NCI-H2196 treated with DMSO at 0.1 percent for 48 hours (cell line): ENCODE data around the gene KAT2A.

Experiments used
- DNase-seq: peaks from one replicate; lab custom pipeline; 2025; ENCODE audit not compliant: unreplicated experiment; lab: John Stamatoyannopoulos, UW

The KAT2A gene

GRCh38 chr17:42135664-42136653, 14.8 kb upstream of the KAT2A start:
- DNase-seq = peak; percentile 39

- no peak for DNase-seq
These were observed 14.0 kb upstream of the KAT2A start for GRCh38 chr17:42135151-42135550.

GRCh38 chr17:42133461-42134041, 12.4 kb upstream of the KAT2A start:
- peak; percentile 26 for DNase-seq

DNA sequence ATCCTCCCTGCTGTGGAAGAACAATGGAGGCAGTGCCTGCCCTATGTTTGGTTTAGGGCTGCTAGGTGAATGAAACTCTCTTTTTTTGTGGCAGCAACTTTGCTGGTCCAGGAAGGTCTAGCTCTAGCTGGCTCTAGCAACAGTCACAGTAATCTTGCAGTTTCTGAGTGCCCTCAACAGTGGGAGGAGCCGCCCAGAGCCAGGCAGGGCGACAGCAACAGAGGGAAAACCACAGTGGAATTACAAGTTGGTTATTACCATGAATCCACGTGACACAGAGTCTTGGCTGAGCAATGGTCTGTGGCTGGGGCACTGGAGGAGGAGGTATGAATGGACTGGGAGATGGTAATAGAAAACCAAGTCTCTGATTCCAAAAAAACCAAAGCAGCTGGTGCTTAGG, 11.8 kb upstream of the KAT2A start:
- DNase-seq = peak; percentile 53

- DNase-seq = no peak
These were observed 10.8 kb upstream of the KAT2A start for GRCh38 chr17:42131981-42132432.

DNA sequence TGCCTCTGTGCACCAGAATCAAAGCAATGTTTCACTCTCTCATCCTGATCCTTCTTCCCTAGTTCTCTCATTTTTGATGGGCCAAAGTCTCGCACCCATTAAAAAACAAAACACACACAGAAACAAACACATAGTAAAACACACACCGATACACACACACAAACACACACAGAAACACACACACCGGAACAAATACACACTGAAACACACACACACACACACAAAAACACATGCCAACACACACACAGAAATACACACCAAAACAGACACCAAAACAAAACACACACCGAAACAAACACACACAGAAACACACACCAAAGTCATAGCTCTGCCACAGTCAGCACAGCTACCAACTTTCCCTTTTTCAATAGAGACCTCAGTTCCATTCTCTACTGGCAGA, 10.1 kb upstream of the KAT2A start:
- DNase-seq = no peak

DNA sequence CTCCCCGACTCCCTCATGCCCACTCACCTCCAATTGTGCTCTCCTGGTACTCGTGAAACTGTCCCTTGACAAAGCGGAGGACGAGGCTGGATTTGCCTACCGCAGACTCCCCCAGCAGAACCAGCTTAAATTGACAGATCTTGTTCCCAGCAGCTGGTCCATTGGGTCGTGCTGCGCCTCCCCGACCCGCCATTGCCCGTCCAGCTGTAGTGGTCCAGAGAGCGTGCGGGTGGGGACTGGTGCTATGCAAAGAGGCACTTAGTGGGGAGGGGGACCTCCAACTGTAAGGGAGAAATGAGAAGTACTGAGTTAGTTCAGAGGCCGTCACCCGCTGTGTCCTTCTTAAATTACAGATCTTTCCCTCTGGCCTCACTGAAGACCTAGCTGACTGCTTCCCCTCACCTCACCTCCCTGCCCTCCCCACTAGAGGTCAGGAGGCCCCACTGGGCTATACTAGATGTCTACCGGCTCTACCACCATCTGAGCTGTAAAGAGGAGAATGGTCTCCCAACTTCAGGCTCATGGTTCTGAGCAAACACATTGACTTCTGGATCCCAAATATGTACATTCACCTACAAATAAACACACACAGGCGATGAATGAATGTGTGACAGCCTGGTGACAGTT, 9.3 kb upstream of the KAT2A start:
- DNase-seq = no peak

GRCh38 chr17:42129109-42129837, 8.1 kb upstream of the KAT2A start:
- no peak for DNase-seq

DNA sequence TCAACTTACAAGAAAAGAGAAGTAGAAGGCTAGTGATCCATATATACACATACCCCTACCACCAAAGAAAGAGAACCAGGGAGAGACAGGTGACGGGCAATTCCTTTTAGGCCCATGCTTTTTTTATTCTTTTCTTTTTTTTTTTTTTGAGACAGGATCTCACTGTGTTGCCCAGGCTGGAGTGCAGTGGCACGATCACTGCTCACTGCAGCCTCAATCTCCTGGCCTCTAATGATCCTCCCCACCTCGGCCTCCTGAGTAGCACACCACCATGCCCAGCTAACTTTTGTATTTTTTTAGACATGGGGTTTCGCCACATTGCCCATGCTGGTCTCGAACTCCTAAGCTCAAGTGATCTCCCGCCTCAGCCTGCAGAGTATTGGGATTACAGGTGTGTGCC, 6.2 kb upstream of the KAT2A start:
- DNase-seq = no peak

GRCh38 chr17:42126836-42127235, 5.7 kb upstream of the KAT2A start:
- DNase-seq = no peak

- no peak for DNase-seq
These were observed 4.4 kb upstream of the KAT2A start for GRCh38 chr17:42125565-42125964.

DNA sequence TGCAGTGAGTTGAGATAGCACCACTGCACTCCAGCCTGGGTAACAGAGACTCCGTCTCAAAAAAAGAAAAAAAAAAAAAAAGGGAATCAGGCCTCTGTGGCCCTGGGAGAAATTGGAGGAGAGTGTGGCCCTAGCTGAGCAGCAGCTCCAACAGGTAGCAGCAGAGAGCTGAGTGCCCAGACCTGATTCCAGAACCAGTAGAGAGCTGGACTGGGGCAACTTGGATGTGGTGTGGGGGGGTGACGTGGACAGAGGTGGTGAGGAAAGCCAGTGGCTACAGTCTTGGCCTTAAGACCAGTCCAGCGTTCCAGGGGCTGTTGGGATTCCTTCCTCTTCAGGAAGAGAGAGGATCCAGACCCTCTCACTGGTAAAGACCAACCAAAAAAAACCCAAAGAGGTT, 3.1 kb upstream of the KAT2A start:
- DNase-seq = no peak

- no peak for DNase-seq
These were observed 1.5 kb upstream of the KAT2A start, which contains the start of gene HSPB9 for GRCh38 chr17:42122371-42123303. HSPB9 (plus strand) TSS chr17:42122804; CDS start chr17:42122851, 47 bp downstream.

GRCh38 chr17:42120161-42120769, 902 bp downstream of the KAT2A start:
- no peak for DNase-seq

GRCh38 chr17:42119301-42119700, 1.9 kb downstream of the KAT2A start:
- DNase-seq = no peak

- no peak for DNase-seq
These were observed 2.6 kb downstream of the KAT2A start for GRCh38 chr17:42118545-42118944.

DNA sequence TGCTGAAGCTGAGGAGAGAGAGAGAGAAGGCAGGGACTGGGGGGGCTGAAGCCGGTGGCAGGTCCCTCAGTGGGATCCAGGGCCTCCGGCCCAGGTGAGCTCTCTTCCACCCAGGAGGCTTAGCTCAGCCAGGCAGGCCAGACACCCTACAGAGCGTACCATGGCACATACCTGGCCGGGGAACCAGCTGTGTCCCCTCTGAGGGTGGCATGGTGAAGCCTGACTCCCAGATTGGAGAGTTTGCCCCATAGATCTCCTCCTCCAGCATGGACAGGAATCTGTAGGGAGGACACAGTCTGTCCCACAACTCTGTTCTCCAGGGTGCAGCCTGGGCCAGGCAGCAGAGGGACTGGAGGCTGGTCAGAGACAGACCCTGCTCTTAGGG, 3.0 kb downstream of the KAT2A start:
- DNase-seq = no peak

GRCh38 chr17:42117397-42118125, 3.6 kb downstream of the KAT2A start:
- no peak for DNase-seq
